Measurements from ENCODE around the gene ZNF2.
A peak's percentile ranks its signal among the peaks of the same experiment; 100 is the strongest.

GRCh38 chr2:95165371-95166064 lies at the start of gene ZNF2:
- TF ChIP-seq EP300 (IDR thresholded peaks at IDR 0.05) (no peak), POLR2A (IDR thresholded peaks at IDR 0.05) (peak; percentile 69)
- TF ChIP-seq, protein P1, sequence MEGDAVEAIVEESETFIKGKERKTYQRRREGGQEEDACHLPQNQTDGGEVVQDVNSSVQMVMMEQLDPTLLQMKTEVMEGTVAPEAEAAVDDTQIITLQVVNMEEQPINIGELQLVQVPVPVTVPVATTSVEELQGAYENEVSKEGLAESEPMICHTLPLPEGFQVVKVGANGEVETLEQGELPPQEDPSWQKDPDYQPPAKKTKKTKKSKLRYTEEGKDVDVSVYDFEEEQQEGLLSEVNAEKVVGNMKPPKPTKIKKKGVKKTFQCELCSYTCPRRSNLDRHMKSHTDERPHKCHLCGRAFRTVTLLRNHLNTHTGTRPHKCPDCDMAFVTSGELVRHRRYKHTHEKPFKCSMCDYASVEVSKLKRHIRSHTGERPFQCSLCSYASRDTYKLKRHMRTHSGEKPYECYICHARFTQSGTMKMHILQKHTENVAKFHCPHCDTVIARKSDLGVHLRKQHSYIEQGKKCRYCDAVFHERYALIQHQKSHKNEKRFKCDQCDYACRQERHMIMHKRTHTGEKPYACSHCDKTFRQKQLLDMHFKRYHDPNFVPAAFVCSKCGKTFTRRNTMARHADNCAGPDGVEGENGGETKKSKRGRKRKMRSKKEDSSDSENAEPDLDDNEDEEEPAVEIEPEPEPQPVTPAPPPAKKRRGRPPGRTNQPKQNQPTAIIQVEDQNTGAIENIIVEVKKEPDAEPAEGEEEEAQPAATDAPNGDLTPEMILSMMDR (IDR thresholded peaks at IDR 0.05): no peak
